GM12878 (cell line): ENCODE data around the gene BIRC3.
"Not testable (repeated sequence)": the region's sequence is repeated elsewhere in the genome, so short reads cannot be mapped to it uniquely, and the experiment has no call there.

Experiments
- CEBPB ChIP-seq, 2 experiments: fragments of 150-350 bp in 1 of 2; IDR thresholded peaks; 2 replicates each; pipeline ENCODE4 v1.6.1; 2012 to 2014; ENCODE audit warnings: low read depth in 2 of 2, low read length in 2 of 2, borderline replicate concordance in 1 of 2, inconsistent platforms in 1 of 2
- CTCF ChIP-seq, 3 experiments: IDR thresholded peaks in 2 of 3; conservative IDR thresholded peaks in 1 of 3; 2 replicates each; pipeline ENCODE4 v1.5.1; 2011; ENCODE audit warnings: low read depth in 3 of 3, low read length in 3 of 3, mild to moderate bottlenecking in 3 of 3, control low read depth in 2 of 3, moderate library complexity in 2 of 3, inconsistent platforms in 1 of 3, mixed read lengths in 1 of 3; ENCODE audit not compliant: control insufficient read depth in 2 of 3, insufficient read depth in 1 of 3; ENCODE audit errors: extremely low read depth in 1 of 3
- POLR2A ChIP-seq: IDR thresholded peaks from 2 replicates; pipeline ENCODE4 v1.6.1; 2011; ENCODE audit warnings: low read depth, mild to moderate bottlenecking, low read length
- TCF12 ChIP-seq: IDR thresholded peaks from 2 replicates; pipeline ENCODE4 v1.6.1; 2011; ENCODE audit warnings: low read depth, mild to moderate bottlenecking, low read length
- TF ChIP-seq, protein P1 (sequence below): IDR thresholded peaks from 2 replicates; pipeline ENCODE4 v1.6.1; 2011; ENCODE audit warnings: low read depth, mild to moderate bottlenecking, low read length, moderate library complexity, borderline replicate concordance; ENCODE audit errors: extremely low read depth

- not testable (repeated sequence) for TF ChIP-seq CTCF (IDR thresholded peaks at IDR 0.05 in 2 of 3, conservative IDR thresholded peaks at IDR 0.05 in 1 of 3; ENCODE audit: control insufficient read depth in 2 of 3, extremely low read depth in 1 of 3, insufficient read depth in 1 of 3, low read depth in 3 of 3, low read length in 3 of 3); TCF12; POLR2A; CEBPB (IDR thresholded peaks at IDR 0.05; ENCODE audit: borderline replicate concordance in 1 of 2, low read depth in 2 of 2, low read length in 2 of 2)
- TF ChIP-seq, protein P1, sequence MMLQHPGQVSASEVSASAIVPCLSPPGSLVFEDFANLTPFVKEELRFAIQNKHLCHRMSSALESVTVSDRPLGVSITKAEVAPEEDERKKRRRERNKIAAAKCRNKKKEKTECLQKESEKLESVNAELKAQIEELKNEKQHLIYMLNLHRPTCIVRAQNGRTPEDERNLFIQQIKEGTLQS = not testable (repeated sequence)
These were observed 20.5 kb upstream of the BIRC3 start for GRCh38 chr11:102296757-102297156.
